ENCODE results near the gene RAB29.

Gene RAB29

GRCh38 chr1:205719762-205720161, 55.5 kb downstream of the RAB29 start:
- no peak for DNase-seq

GRCh38 chr1:205719015-205719414, 56.3 kb downstream of the RAB29 start:
- DNase-seq, result no peak

Measured in stimulated activated CD4-positive, alpha-beta T cell treated with anti-CD3 and anti-CD28 coated beads, Interleukin-1b, Interleukin-23, amount 100 ng/mL, for 48 hours (primary cell).